GM23338 (cell line): ENCODE measurements around the gene AP1S1. TPM values are rescaled to one million over a fixed set of nuclear protein-coding genes. Genes with fewer than 3 reads are reported as not detected.

Experiments
- ATAC-seq: fragments of 200-7000 bp; cut with Tn5 transposase; 3 replicates; pipeline ENCODE4 v1.9.1; 2020
- DNase-seq: peaks from one replicate; pipeline ENCODE4 v3.0.0-alpha.2; 2015; ENCODE audit warnings: low spot score
- H2AFZ ChIP-seq: fragments of 200-600 bp; sonication (generic); 2 replicates; pipeline ENCODE4 v1.8.0; 2016; ENCODE audit warnings: antibody characterized with exemption, mild to moderate bottlenecking, moderate library complexity
- H3F3A ChIP-seq: fragments of 200-600 bp; sonication (generic); replicated peaks from 2 replicates; pipeline ENCODE4 v1.8.0; 2017; ENCODE audit warnings: antibody characterized with exemption, mixed run types, low read depth
- H3K27ac ChIP-seq: fragments of 200-600 bp; sonication (generic); 2 replicates; pipeline ENCODE4 v1.6.1; 2016; ENCODE audit warnings: low read depth
- H3K27me3 ChIP-seq: fragments of 200-600 bp; sonication (generic); 2 replicates; pipeline ENCODE4 v1.8.0; 2016; ENCODE audit warnings: mild to moderate bottlenecking, mixed run types, moderate library complexity; ENCODE audit not compliant: insufficient read depth
- H3K36me3 ChIP-seq: fragments of 200-600 bp; sonication (generic); 2 replicates; pipeline ENCODE4 v1.8.0; 2016; ENCODE audit warnings: mild to moderate bottlenecking; ENCODE audit not compliant: insufficient read depth
- H3K4me1 ChIP-seq: fragments of 200-600 bp; sonication (generic); 2 replicates; pipeline ENCODE4 v1.8.0; 2016; ENCODE audit warnings: mild to moderate bottlenecking, moderate library complexity; ENCODE audit not compliant: insufficient read depth
- H3K4me2 ChIP-seq: fragments of 200-600 bp; sonication (generic); 2 replicates; pipeline ENCODE4 v1.7.1; 2017; ENCODE audit warnings: mixed run types
- H3K4me3 ChIP-seq: fragments of 200-600 bp; sonication (generic); 2 replicates; pipeline ENCODE4 v1.6.1; 2016; ENCODE audit warnings: mixed run types
- H3K79me2 ChIP-seq: fragments of 200-600 bp; sonication (generic); replicated peaks from 2 replicates; pipeline ENCODE4 v1.8.0; 2017; ENCODE audit warnings: mild to moderate bottlenecking; ENCODE audit not compliant: insufficient read depth
- H3K9me2 ChIP-seq: fragments of 200-600 bp; sonication (generic); 2 replicates; pipeline ENCODE4 v1.8.0; 2017; ENCODE audit not compliant: insufficient read depth
- H4K20me1 ChIP-seq: fragments of 200-600 bp; sonication (generic); replicated peaks from 2 replicates; pipeline ENCODE4 v1.8.0; 2017; ENCODE audit warnings: mild to moderate bottlenecking; ENCODE audit not compliant: insufficient read depth
- H3K27ac Mint-ChIP-seq: 2 replicates; pipeline ENCODE4 v1.8.0; 2020; ENCODE audit warnings: inconsistent platforms, mild to moderate bottlenecking, moderate library complexity, mixed read lengths
- H3K27me3 Mint-ChIP-seq: 3 replicates; pipeline ENCODE4 v1.8.0; 2022; ENCODE audit warnings: low read depth, mild to moderate bottlenecking, moderate library complexity, mixed read lengths, inconsistent platforms; ENCODE audit not compliant: insufficient read depth, poor library complexity
- H3K36me3 Mint-ChIP-seq: 3 replicates; pipeline ENCODE4 v1.8.0; 2021; ENCODE audit warnings: low read depth, mild to moderate bottlenecking, inconsistent platforms, moderate library complexity, mixed read lengths
- H3K4me1 Mint-ChIP-seq: 3 replicates; pipeline ENCODE4 v1.8.0; 2020; ENCODE audit warnings: mild to moderate bottlenecking, inconsistent platforms, mixed read lengths
- H3K4me3 Mint-ChIP-seq: 3 replicates; pipeline ENCODE4 v1.8.0; 2021; ENCODE audit warnings: moderate library complexity, mild to moderate bottlenecking, inconsistent platforms, mixed read lengths
- H3K9me3 Mint-ChIP-seq: 3 replicates; pipeline ENCODE4 v1.8.0; 2020; ENCODE audit warnings: moderate library complexity, mild to moderate bottlenecking, inconsistent platforms, mixed read lengths
- EZH2 ChIP-seq: fragments of 200-600 bp; sonication (generic); IDR thresholded peaks from one replicate; pipeline ENCODE4 v1.8.0; 2017; ENCODE audit warnings: antibody characterized with exemption, mild to moderate bottlenecking, low read depth; ENCODE audit not compliant: unreplicated experiment
- EZH2phosphoT487 ChIP-seq: fragments of 200-600 bp; sonication (generic); IDR thresholded peaks from one replicate; pipeline ENCODE4 v1.8.1; 2018; ENCODE audit warnings: antibody characterized with exemption; ENCODE audit not compliant: unreplicated experiment
- JUNB ChIP-seq: IDR thresholded peaks from one replicate; pipeline ENCODE4 v1.6.1; 2016; ENCODE audit warnings: antibody characterized with exemption; ENCODE audit not compliant: unreplicated experiment
- NANOG ChIP-seq: IDR thresholded peaks from 2 replicates; pipeline ENCODE4 v1.6.1; 2016; ENCODE audit warnings: antibody characterized with exemption, borderline replicate concordance
- POLR2AphosphoS5 ChIP-seq: IDR thresholded peaks from 2 replicates; pipeline ENCODE4 v1.6.1; 2016; ENCODE audit warnings: antibody characterized with exemption, low read depth
- STAT1 ChIP-seq: IDR thresholded peaks from one replicate; pipeline ENCODE4 v1.6.1; 2016; ENCODE audit warnings: antibody characterized with exemption; ENCODE audit not compliant: unreplicated experiment
- ZNF114 ChIP-seq: fragments of 250-450 bp; sonication (Bioruptor Pico); IDR thresholded peaks from 2 replicates; pipeline ENCODE4 v1.5.0; 2020; ENCODE audit warnings: mild to moderate bottlenecking, moderate library complexity
- ZNF331 ChIP-seq: fragments of 250-450 bp; sonication (Bioruptor Pico); IDR thresholded peaks from 2 replicates; pipeline ENCODE4 v1.5.0; 2020; ENCODE audit warnings: low read depth, mild to moderate bottlenecking, moderate library complexity
- polyA plus RNA-seq: library from polyadenylated mRNA; unstranded; fragments of >200 nt; fragmentation: Nextera tagmentation; extraction: Ambion mirVana; gene quantifications from 2 replicates; pipeline ENCODE4 v1.2.1, GENCODE V29; 2016
- total RNA-seq: library from RNA; depleted of rRNA; stranded (reverse); fragments of >200 nt; shearing (Covaris generic); gene quantifications from 2 replicates; pipeline ENCODE4 v1.2.3, GENCODE V29; 2014
- TF ChIP-seq, protein P1 (sequence below), 2 experiments: fragments of 200-600 bp in 1 of 2; sonication (generic) in 1 of 2; conservative IDR thresholded peaks; 2 replicates each; pipeline versions ENCODE4 v1.5.1 to v1.6.1; 2016 to 2017; ENCODE audit warnings: antibody characterized with exemption in 2 of 2, low read depth in 2 of 2, mild to moderate bottlenecking in 2 of 2, moderate library complexity in 1 of 2
- TF ChIP-seq, protein P2 (sequence below): IDR thresholded peaks from one replicate; pipeline ENCODE4 v1.6.1; 2018; ENCODE audit warnings: antibody characterized with exemption; ENCODE audit not compliant: unreplicated experiment
- TF ChIP-seq, protein P3 (sequence below): IDR thresholded peaks from 2 replicates; pipeline ENCODE4 v1.6.1; 2016; ENCODE audit warnings: antibody characterized with exemption
- TF ChIP-seq, protein P4 (sequence below): fragments of 250-450 bp; sonication (Bioruptor Pico); IDR thresholded peaks from 2 replicates; pipeline ENCODE4 v1.5.0; 2020; ENCODE audit warnings: mild to moderate bottlenecking, moderate library complexity

AP1S1 gene
- total and polyA plus RNA-seq, 2 experiments from 2014 or later, result 11.5 to 60.6 TPM

DNA sequence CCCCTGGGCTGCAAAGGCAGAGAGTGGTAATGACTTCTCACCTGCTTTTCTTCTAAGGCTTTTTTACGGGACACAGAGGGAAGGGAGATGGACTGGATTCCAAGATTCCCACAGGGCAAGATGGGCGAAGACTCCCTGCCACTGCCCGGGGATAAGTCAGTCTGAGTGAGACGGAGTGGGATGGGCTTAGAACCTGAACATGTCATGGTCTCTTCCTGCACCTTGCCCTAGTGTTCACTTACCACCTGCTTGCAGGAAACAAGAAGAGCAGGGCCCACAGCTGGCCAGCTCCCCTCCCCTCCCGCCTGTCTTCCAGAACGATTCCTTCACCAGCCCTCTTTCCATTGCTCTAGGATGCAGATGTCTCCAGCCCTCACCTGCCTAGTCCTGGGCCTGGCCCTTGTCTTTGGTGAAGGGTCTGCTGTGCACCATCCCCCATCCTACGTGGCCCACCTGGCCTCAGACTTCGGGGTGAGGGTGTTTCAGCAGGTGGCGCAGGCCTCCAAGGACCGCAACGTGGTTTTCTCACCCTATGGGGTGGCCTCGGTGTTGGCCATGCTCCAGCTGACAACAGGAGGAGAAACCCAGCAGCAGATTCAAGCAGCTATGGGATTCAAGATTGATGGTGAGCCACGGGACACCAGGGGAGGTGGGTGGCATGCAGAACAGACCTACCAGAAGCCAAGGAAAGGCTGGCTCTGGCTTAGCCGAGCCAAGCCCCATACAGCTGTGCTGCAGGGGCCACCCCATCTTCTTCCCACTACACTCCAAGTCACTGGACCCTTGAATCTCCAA is 26.0 kb upstream of the AP1S1 start:
- H3K4me3 Mint-ChIP-seq, result no peak overlapping the region
- TF ChIP-seq ZNF114 (no peak), STAT1 (no peak), EZH2phosphoT487 (no peak), ZNF331 (CRISPR knock-in tag) (no peak), NANOG (no peak), POLR2AphosphoS5 (no peak), JUNB (no peak), EZH2 (no peak)
- TF ChIP-seq, protein P1, sequence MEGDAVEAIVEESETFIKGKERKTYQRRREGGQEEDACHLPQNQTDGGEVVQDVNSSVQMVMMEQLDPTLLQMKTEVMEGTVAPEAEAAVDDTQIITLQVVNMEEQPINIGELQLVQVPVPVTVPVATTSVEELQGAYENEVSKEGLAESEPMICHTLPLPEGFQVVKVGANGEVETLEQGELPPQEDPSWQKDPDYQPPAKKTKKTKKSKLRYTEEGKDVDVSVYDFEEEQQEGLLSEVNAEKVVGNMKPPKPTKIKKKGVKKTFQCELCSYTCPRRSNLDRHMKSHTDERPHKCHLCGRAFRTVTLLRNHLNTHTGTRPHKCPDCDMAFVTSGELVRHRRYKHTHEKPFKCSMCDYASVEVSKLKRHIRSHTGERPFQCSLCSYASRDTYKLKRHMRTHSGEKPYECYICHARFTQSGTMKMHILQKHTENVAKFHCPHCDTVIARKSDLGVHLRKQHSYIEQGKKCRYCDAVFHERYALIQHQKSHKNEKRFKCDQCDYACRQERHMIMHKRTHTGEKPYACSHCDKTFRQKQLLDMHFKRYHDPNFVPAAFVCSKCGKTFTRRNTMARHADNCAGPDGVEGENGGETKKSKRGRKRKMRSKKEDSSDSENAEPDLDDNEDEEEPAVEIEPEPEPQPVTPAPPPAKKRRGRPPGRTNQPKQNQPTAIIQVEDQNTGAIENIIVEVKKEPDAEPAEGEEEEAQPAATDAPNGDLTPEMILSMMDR (conservative IDR thresholded peaks at IDR 0.05; ENCODE audit: low read depth in 2 of 2), result no peak
- TF ChIP-seq, protein P2, sequence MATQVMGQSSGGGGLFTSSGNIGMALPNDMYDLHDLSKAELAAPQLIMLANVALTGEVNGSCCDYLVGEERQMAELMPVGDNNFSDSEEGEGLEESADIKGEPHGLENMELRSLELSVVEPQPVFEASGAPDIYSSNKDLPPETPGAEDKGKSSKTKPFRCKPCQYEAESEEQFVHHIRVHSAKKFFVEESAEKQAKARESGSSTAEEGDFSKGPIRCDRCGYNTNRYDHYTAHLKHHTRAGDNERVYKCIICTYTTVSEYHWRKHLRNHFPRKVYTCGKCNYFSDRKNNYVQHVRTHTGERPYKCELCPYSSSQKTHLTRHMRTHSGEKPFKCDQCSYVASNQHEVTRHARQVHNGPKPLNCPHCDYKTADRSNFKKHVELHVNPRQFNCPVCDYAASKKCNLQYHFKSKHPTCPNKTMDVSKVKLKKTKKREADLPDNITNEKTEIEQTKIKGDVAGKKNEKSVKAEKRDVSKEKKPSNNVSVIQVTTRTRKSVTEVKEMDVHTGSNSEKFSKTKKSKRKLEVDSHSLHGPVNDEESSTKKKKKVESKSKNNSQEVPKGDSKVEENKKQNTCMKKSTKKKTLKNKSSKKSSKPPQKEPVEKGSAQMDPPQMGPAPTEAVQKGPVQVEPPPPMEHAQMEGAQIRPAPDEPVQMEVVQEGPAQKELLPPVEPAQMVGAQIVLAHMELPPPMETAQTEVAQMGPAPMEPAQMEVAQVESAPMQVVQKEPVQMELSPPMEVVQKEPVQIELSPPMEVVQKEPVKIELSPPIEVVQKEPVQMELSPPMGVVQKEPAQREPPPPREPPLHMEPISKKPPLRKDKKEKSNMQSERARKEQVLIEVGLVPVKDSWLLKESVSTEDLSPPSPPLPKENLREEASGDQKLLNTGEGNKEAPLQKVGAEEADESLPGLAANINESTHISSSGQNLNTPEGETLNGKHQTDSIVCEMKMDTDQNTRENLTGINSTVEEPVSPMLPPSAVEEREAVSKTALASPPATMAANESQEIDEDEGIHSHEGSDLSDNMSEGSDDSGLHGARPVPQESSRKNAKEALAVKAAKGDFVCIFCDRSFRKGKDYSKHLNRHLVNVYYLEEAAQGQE, result no peak
- TF ChIP-seq, protein P3, sequence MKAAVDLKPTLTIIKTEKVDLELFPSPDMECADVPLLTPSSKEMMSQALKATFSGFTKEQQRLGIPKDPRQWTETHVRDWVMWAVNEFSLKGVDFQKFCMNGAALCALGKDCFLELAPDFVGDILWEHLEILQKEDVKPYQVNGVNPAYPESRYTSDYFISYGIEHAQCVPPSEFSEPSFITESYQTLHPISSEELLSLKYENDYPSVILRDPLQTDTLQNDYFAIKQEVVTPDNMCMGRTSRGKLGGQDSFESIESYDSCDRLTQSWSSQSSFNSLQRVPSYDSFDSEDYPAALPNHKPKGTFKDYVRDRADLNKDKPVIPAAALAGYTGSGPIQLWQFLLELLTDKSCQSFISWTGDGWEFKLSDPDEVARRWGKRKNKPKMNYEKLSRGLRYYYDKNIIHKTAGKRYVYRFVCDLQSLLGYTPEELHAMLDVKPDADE, result no peak
- TF ChIP-seq, protein P4, sequence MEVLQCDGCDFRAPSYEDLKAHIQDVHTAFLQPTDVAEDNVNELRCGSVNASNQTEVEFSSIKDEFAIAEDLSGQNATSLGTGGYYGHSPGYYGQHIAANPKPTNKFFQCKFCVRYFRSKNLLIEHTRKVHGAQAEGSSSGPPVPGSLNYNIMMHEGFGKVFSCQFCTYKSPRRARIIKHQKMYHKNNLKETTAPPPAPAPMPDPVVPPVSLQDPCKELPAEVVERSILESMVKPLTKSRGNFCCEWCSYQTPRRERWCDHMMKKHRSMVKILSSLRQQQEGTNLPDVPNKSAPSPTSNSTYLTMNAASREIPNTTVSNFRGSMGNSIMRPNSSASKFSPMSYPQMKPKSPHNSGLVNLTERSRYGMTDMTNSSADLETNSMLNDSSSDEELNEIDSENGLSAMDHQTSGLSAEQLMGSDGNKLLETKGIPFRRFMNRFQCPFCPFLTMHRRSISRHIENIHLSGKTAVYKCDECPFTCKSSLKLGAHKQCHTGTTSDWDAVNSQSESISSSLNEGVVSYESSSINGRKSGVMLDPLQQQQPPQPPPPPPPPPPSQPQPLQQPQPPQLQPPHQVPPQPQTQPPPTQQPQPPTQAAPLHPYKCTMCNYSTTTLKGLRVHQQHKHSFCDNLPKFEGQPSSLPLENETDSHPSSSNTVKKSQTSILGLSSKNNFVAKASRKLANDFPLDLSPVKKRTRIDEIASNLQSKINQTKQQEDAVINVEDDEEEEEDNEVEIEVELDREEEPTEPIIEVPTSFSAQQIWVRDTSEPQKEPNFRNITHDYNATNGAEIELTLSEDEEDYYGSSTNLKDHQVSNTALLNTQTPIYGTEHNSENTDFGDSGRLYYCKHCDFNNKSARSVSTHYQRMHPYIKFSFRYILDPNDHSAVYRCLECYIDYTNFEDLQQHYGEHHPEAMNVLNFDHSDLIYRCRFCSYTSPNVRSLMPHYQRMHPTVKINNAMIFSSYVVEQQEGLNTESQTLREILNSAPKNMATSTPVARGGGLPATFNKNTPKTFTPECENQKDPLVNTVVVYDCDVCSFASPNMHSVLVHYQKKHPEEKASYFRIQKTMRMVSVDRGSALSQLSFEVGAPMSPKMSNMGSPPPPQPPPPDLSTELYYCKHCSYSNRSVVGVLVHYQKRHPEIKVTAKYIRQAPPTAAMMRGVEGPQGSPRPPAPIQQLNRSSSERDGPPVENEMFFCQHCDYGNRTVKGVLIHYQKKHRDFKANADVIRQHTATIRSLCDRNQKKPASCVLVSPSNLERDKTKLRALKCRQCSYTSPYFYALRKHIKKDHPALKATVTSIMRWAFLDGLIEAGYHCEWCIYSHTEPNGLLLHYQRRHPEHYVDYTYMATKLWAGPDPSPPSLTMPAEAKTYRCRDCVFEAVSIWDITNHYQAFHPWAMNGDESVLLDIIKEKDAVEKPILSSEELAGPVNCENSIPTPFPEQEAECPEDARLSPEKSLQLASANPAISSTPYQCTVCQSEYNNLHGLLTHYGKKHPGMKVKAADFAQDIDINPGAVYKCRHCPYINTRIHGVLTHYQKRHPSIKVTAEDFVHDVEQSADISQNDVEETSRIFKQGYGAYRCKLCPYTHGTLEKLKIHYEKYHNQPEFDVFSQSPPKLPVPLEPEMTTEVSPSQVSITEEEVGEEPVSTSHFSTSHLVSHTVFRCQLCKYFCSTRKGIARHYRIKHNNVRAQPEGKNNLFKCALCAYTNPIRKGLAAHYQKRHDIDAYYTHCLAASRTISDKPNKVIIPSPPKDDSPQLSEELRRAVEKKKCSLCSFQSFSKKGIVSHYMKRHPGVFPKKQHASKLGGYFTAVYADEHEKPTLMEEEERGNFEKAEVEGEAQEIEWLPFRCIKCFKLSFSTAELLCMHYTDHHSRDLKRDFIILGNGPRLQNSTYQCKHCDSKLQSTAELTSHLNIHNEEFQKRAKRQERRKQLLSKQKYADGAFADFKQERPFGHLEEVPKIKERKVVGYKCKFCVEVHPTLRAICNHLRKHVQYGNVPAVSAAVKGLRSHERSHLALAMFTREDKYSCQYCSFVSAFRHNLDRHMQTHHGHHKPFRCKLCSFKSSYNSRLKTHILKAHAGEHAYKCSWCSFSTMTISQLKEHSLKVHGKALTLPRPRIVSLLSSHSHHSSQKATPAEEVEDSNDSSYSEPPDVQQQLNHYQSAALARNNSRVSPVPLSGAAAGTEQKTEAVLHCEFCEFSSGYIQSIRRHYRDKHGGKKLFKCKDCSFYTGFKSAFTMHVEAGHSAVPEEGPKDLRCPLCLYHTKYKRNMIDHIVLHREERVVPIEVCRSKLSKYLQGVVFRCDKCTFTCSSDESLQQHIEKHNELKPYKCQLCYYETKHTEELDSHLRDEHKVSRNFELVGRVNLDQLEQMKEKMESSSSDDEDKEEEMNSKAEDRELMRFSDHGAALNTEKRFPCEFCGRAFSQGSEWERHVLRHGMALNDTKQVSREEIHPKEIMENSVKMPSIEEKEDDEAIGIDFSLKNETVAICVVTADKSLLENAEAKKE (CRISPR knock-in tag), result no peak
- peaks cover 22% of the 10 kb centered on the region for H3K4me1 Mint-ChIP-seq
- no peaks in the 10 kb centered on the region for H3K36me3 ChIP-seq
- H3K79me2 ChIP-seq, result no peaks in the 10 kb centered on the region
- ATAC-seq (no peak), DNase-seq (no peak)
- H3F3A ChIP-seq, result 0 out of 2 replicates have a peak, but pooled peaks cover 3% of the 10 kb centered on the region
- peaks cover 19% of the 10 kb centered on the region for H3K27me3 Mint-ChIP-seq
- H3K9me2 ChIP-seq, result no peaks in the 10 kb centered on the region
- no peaks in the 10 kb centered on the region for H3K27me3 ChIP-seq
- H3K9me3 Mint-ChIP-seq, result peaks cover 8% of the 10 kb centered on the region; the same call in 2 of the 3 replicates
- no peak overlapping the region for H3K27ac Mint-ChIP-seq
- no peaks in the 10 kb centered on the region for H4K20me1 ChIP-seq
- H3K4me3 ChIP-seq, result no peak overlapping the region
- no peak overlapping the region for H2AFZ ChIP-seq
- H3K4me2 ChIP-seq, result no peak overlapping the region
- H3K36me3 Mint-ChIP-seq, result peaks cover 10% of the 10 kb centered on the region; the same call in 1 of the 3 replicates
- peaks cover 24% of the 10 kb centered on the region; the same call in 1 of the 2 replicates for H3K4me1 ChIP-seq
- H3K27ac ChIP-seq, result no peak overlapping the region
